T-helper 1 cell treated with Interleukin-12 subunit alpha and Interleukin-12 subunit beta and Interleukin-4 antibody, amounts not matched to agents 30 μg/mL and 1 μg/mL, for 36 hours (primary cell): ENCODE data around the gene TADA3.

ENCODE experiments used
- H3K27ac Mint-ChIP-seq: one replicate; pipeline ENCODE4 v1.8.0; 2021; ENCODE audit warnings: mild to moderate bottlenecking, mixed read lengths
- H3K27me3 Mint-ChIP-seq: one replicate; pipeline ENCODE4 v1.8.0; 2021; ENCODE audit warnings: low read depth, mixed read lengths
- H3K36me3 Mint-ChIP-seq: one replicate; pipeline ENCODE4 v1.8.0; 2021; ENCODE audit warnings: low read depth, mixed read lengths
- H3K4me1 Mint-ChIP-seq: one replicate; pipeline ENCODE4 v1.8.0; 2021; ENCODE audit warnings: low read depth, mixed read lengths
- H3K4me3 Mint-ChIP-seq: one replicate; pipeline ENCODE4 v1.8.0; 2021; ENCODE audit warnings: mild to moderate bottlenecking, moderate library complexity, mixed read lengths
- H3K9me3 Mint-ChIP-seq: one replicate; pipeline ENCODE4 v1.8.0; 2021; ENCODE audit warnings: mixed read lengths

The TADA3 gene

DNA sequence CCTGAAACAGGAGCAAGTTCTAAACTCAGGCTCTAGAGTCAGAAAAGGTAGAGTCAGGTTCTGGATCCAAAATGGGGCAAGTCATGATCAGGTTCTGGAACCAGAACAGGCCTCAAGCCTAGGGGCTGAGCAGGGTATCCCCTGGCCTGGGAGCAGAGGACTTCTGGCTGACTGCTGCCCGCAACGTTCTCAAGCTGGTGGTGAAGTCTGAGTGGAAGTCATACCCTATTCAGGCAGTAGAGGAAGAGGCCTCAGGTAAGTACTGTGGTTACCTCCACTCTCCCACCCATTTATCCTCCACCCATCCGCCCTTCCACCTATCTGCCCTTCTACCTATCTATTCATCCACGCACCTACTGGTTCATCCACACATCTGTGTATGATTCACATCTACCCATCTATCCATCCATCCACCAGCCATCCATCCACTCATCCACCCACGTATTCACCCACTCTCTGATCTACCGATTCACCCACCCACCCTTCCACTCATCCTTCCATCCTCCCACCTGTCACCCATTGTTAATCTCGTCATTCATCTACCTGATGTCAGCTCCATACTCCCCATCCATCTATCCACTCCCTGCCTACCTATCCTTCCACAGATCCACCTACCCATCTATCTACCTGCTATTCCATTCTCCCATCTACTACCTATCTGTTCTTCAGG, 26.5 kb upstream of the TADA3 start:
- H3K36me3 Mint-ChIP-seq, result peaks cover 14% of the 10 kb centered on the region
- no peaks in the 10 kb centered on the region for H3K4me1 Mint-ChIP-seq
- no peak overlapping the region for H3K27ac Mint-ChIP-seq
- no peak overlapping the region for H3K4me3 Mint-ChIP-seq
- no peaks in the 10 kb centered on the region for H3K27me3 Mint-ChIP-seq
- H3K9me3 Mint-ChIP-seq, result no peaks in the 10 kb centered on the region

GRCh38 chr3:9817436-9817835, 25.2 kb upstream of the TADA3 start:
- Mint-ChIP-seq H3K27me3 (no peaks in the 10 kb centered on the region), H3K36me3 (peaks cover 20% of the 10 kb centered on the region), H3K4me3 (no peak overlapping the region), H3K27ac (no peak overlapping the region), H3K9me3 (no peaks in the 10 kb centered on the region), H3K4me1 (no peaks in the 10 kb centered on the region)

- H3K27ac Mint-ChIP-seq, result no peak overlapping the region
- H3K27me3 Mint-ChIP-seq, result no peaks in the 10 kb centered on the region
- H3K4me1 Mint-ChIP-seq, result peaks cover 8% of the 10 kb centered on the region
- no peak overlapping the region for H3K4me3 Mint-ChIP-seq
- no peaks in the 10 kb centered on the region for H3K9me3 Mint-ChIP-seq
- H3K36me3 Mint-ChIP-seq, result peaks cover 28% of the 10 kb centered on the region
Measured at GRCh38 chr3:9815986-9816385, 23.7 kb upstream of the TADA3 start.

DNA sequence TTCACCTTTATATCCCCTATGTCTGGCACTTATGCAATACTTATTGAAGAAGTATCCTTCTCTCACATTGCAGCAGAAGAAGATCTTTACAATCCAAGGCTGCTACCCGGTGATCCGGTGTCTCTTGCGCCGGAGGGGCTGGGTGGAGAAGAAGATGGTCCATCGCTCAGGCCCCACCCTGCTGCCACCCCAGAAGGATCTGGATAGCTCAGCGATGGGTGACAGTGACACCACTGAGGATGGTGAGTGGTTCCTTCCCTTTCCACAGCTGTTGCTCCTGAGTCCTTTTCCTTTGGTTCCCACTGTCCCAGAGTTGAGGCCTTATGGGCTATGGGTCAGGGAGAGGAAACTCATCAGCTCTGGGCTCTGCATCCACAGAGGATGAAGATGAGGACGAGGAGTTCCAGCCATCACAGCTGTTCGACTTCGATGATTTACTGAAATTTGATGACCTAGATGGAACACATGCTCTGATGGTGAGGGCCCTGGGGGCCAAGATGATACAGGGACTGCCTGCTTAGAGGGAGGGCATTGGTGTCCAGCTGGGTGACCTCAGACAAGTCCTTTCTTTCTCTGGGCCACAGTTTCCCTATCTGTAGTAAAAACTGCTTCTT, 20.7 kb upstream of the TADA3 start:
- Mint-ChIP-seq H3K4me3 (no peak overlapping the region), H3K4me1 (peaks cover 28% of the 10 kb centered on the region), H3K27me3 (no peaks in the 10 kb centered on the region), H3K27ac (peak overlapping the region; percentile 28), H3K36me3 (peaks cover 24% of the 10 kb centered on the region), H3K9me3 (no peaks in the 10 kb centered on the region)

- H3K4me3 Mint-ChIP-seq, result peak overlapping the region; percentile 70
- H3K9me3 Mint-ChIP-seq, result no peaks in the 10 kb centered on the region
- H3K27ac Mint-ChIP-seq, result peak overlapping the region; percentile 27
- peaks cover 32% of the 10 kb centered on the region for H3K36me3 Mint-ChIP-seq
- H3K27me3 Mint-ChIP-seq, result no peaks in the 10 kb centered on the region
- H3K4me1 Mint-ChIP-seq, result peaks cover 34% of the 10 kb centered on the region
Measured at GRCh38 chr3:9810846-9811245, 18.6 kb upstream of the TADA3 start.

DNA sequence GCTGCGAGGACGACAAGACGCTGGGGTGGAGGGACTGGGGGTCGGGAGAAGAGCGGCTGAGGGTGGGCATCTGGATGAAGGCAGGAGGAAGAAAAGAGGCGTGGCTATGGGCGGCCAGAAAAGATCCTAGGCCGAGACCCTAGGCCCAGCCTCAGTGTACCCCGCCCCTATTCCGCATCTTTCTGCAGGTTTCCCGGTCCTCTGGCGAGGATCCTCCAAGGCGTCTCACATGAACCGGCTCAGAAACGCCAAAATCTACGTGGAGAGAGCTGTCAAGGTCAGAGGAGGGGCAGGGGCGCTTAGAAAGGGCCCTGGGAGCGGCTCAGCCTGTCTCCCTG, 18.1 kb upstream of the TADA3 start:
- Mint-ChIP-seq H3K27ac (peak overlapping the region; percentile 27), H3K4me3 (peak overlapping the region; percentile 70), H3K4me1 (peaks cover 34% of the 10 kb centered on the region), H3K9me3 (no peaks in the 10 kb centered on the region), H3K36me3 (peaks cover 32% of the 10 kb centered on the region), H3K27me3 (no peaks in the 10 kb centered on the region)

GRCh38 chr3:9809615-9810432, 17.6 kb upstream of the TADA3 start, which contains the start of gene TTLL3:
TSS of gene TTLL3 (plus strand) at chr3:9810262. CDS start at chr3:9810662, 400 bp downstream.
- Mint-ChIP-seq H3K27ac (peak within 1 kb of the TSS; percentile 92), H3K9me3 (no peaks in the 10 kb centered on the region), H3K36me3 (peaks cover 37% of the 10 kb centered on the region), H3K4me3 (peak within 1 kb of the TSS; percentile 80), H3K27me3 (no peaks in the 10 kb centered on the region), H3K4me1 (peaks cover 34% of the 10 kb centered on the region)

- Mint-ChIP-seq H3K4me1 (peaks cover 34% of the 10 kb centered on the region), H3K27ac (peak overlapping the region; percentile 92), H3K27me3 (no peaks in the 10 kb centered on the region), H3K9me3 (no peaks in the 10 kb centered on the region), H3K36me3 (peaks cover 43% of the 10 kb centered on the region), H3K4me3 (peak overlapping the region; percentile 80)
Measured at GRCh38 chr3:9809239-9809614, 17.0 kb upstream of the TADA3 start.

DNA sequence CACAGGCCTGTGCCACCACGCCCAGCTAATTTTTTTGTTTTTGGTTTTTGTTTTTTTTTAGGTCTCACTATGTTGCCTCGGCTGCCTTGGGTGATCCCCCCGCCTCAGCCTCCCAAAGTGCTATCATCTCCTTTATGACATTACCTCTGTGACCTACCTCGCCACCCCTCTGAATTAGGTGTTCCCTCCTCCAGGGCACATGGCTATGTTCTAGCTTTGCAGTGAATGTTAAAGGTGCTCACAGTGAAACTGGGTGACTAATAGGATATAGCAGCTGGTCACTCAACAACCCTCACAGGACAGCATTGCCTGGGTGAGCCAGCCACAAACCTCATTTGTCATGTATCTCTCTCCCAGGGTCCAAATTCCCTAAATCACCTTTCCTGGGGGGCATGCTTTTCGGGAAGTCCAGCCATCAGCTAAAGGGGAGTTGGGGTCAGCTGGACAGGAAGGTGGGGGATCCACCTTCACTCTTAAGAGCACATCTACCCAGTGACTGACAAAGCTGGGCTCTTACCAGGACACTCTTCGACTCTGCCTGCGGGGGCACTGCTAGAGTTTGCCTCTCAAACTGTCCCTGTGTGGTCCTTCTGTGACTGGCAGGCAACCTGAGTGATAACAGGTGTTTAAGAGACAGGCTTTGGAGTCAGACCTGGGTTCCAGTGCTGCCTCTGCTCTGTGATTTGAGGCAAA, 16.2 kb upstream of the TADA3 start:
- Mint-ChIP-seq H3K27ac (peak overlapping the region; percentile 92), H3K9me3 (no peaks in the 10 kb centered on the region), H3K36me3 (peaks cover 48% of the 10 kb centered on the region), H3K4me3 (no peak overlapping the region), H3K4me1 (peaks cover 36% of the 10 kb centered on the region), H3K27me3 (no peaks in the 10 kb centered on the region)

DNA sequence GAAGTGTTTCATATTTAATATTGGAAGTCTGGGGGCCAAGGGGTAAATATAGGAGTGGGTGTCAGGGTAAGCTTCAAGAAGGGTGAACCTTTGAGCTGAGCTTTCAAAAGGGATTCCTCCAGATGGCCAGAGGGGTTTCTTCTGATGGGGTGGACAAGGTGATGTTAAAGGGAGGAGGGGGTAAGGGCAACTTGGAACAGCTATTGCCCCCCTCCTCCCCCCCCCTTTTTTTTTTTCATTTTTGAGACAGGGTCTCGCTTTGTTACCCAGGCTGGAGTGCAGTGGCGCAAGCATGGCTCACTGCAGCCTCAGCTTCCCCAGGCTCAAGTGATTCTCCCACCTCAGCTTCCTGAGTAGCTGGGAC, 15.7 kb upstream of the TADA3 start:
- Mint-ChIP-seq H3K27ac (peak overlapping the region; percentile 92), H3K27me3 (no peaks in the 10 kb centered on the region), H3K4me3 (no peak overlapping the region), H3K4me1 (peaks cover 41% of the 10 kb centered on the region), H3K9me3 (no peaks in the 10 kb centered on the region), H3K36me3 (peaks cover 48% of the 10 kb centered on the region)

- Mint-ChIP-seq H3K4me3 (no peak overlapping the region), H3K9me3 (no peaks in the 10 kb centered on the region), H3K36me3 (peaks cover 50% of the 10 kb centered on the region), H3K27ac (no peak overlapping the region), H3K4me1 (peaks cover 41% of the 10 kb centered on the region), H3K27me3 (no peaks in the 10 kb centered on the region)
Measured at GRCh38 chr3:9806688-9807589, 14.7 kb upstream of the TADA3 start.

DNA sequence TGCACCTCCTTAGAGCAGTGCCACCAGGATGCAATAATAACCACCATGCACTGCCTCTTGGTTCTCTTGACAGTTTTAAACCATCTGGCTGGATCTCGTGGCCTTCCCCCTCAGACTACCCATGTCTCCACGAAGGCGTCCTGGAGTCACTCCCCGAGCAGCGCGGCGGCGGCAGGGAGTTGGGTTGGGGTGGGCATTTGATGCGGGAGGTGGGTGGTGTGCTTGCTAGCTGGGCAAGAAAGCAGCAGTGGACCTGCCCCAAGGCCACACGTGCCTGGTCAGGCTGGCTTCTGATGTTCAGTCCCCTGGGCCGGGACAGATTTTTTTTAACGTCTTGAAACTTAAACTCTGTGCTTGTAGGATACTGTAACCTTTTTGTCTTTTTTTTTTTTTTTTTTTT, 13.9 kb upstream of the TADA3 start:
- Mint-ChIP-seq H3K27ac (no peak overlapping the region), H3K9me3 (no peaks in the 10 kb centered on the region), H3K36me3 (peaks cover 47% of the 10 kb centered on the region), H3K27me3 (no peaks in the 10 kb centered on the region), H3K4me3 (no peak overlapping the region), H3K4me1 (peaks cover 34% of the 10 kb centered on the region)

DNA sequence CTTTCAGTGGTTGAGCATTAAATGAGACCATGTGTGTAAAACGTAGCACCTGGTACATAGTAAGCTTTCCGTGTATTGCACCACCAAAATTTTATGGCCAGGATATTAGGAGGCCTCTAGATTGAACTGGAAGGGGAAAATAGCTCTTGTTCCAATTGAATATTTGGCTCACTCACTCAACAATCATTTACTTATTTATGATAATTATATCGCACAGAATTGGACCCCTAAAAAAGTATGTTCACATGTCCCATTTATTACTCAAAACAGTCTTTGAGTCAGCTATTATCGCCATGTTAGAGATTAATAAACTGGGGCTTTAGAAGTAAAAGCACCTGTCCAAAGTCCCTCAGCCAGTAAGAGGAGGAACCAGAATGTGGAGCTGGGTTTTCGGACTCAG, 12.7 kb upstream of the TADA3 start:
- Mint-ChIP-seq H3K9me3 (no peaks in the 10 kb centered on the region), H3K27ac (no peak overlapping the region), H3K36me3 (peaks cover 48% of the 10 kb centered on the region), H3K4me1 (peaks cover 27% of the 10 kb centered on the region), H3K27me3 (no peaks in the 10 kb centered on the region), H3K4me3 (no peak overlapping the region)

GRCh38 chr3:9803494-9803893, 11.2 kb upstream of the TADA3 start:
- Mint-ChIP-seq H3K4me3 (no peak overlapping the region), H3K36me3 (peaks cover 49% of the 10 kb centered on the region), H3K27me3 (no peaks in the 10 kb centered on the region), H3K4me1 (peaks cover 16% of the 10 kb centered on the region), H3K27ac (peak overlapping the region; percentile 38), H3K9me3 (no peaks in the 10 kb centered on the region)
